Measurements from ENCODE around the gene CTTNBP2. TPM values are rescaled to one million over a fixed set of nuclear protein-coding genes. Genes with fewer than 3 reads are reported as not detected.

The CTTNBP2 gene
- polyA plus RNA-seq, 1 donor from 2014 or later: 53.5 TPM

DNA sequence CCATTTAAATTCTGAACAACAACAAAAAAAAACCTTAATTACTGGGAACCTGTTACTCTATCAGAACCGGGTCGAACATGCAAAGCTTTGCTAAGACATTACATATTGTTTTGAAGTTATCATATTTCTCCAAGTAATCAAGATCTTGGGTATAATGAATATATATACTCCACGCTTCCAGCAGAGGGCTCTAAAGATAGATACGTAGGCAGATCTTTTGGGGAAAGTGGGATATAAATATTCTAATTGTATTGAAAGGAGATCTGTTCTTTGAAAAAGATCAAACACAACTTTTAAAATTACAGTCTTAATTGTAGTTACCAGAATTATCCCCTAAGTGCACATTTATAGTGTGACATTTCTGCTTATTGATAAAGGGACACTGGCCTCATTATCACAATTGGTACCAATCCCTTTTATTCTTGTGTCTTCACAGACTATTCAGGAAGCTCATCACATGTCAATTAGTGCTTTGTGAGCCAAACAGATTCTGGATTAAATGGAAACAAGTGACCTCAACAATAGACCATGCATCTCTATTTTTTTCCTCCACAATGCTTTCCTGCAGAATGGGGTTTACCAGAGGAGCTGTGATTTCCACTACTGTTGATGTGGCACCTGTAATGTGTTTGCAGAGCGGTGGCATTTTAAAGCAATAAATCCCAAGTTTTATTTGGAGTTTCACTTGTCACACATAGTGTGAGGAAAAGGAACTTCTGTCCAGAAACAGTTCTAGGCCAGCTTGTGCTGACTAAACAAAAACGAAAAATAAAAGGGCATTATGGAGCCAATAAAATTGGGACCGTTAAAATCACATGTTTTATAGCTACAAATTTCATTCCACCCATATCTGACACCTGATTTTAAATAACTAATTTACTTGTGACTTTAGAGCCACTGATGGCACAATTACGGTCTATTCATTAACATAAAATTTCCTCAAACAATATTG is 122.4 kb downstream of the CTTNBP2 start:
- Histone ChIP-seq H3K9ac (ENCODE audit: low read length) (no peak overlapping the region), H3K9me3 (ENCODE audit: low read length) (no peaks in the 10 kb centered on the region), H3F3A (ENCODE audit: insufficient read depth, low read length, poor library complexity, severe bottlenecking) (no peaks in the 10 kb centered on the region), H3K36me3 (ENCODE audit: insufficient read depth, low read length) (peaks cover 4% of the 10 kb centered on the region), H3K27me3 (ENCODE audit: insufficient read depth, low read depth, low read length) (no peaks in the 10 kb centered on the region), H3K79me2 (replicated peaks; ENCODE audit: insufficient read depth, low read length) (no peaks in the 10 kb centered on the region), H3K4me3 (ENCODE audit: low read length) (no peak overlapping the region), H2AFZ (ENCODE audit: low read depth, low read length) (no peak overlapping the region), H3K27ac (ENCODE audit: low read length) (no peak overlapping the region), H3K9me2 (ENCODE audit: insufficient read depth, low read length) (no peaks in the 10 kb centered on the region), H3K4me2 (ENCODE audit: low read length) (no peak overlapping the region), H4K20me1 (ENCODE audit: insufficient read depth) (no peaks in the 10 kb centered on the region)
- TF ChIP-seq SMC3 (conservative IDR thresholded peaks at IDR 0.05; ENCODE audit: poor library complexity) (peak; percentile 84), RAD21 (conservative IDR thresholded peaks at IDR 0.05) (peak; percentile 75), EZH2 (IDR thresholded peaks at IDR 0.05; ENCODE audit: borderline replicate concordance, insufficient read depth, low read length, poor library complexity, severe bottlenecking) (no peak), EP300 (conservative IDR thresholded peaks at IDR 0.05; ENCODE audit: poor library complexity, severe bottlenecking) (no peak), MXI1 (conservative IDR thresholded peaks at IDR 0.05; ENCODE audit: poor library complexity, severe bottlenecking) (no peak), POLR2AphosphoS5 (IDR thresholded peaks at IDR 0.05) (no peak), TAF1 (IDR thresholded peaks at IDR 0.05; ENCODE audit: low read depth) (no peak)
- TF ChIP-seq, protein P1, sequence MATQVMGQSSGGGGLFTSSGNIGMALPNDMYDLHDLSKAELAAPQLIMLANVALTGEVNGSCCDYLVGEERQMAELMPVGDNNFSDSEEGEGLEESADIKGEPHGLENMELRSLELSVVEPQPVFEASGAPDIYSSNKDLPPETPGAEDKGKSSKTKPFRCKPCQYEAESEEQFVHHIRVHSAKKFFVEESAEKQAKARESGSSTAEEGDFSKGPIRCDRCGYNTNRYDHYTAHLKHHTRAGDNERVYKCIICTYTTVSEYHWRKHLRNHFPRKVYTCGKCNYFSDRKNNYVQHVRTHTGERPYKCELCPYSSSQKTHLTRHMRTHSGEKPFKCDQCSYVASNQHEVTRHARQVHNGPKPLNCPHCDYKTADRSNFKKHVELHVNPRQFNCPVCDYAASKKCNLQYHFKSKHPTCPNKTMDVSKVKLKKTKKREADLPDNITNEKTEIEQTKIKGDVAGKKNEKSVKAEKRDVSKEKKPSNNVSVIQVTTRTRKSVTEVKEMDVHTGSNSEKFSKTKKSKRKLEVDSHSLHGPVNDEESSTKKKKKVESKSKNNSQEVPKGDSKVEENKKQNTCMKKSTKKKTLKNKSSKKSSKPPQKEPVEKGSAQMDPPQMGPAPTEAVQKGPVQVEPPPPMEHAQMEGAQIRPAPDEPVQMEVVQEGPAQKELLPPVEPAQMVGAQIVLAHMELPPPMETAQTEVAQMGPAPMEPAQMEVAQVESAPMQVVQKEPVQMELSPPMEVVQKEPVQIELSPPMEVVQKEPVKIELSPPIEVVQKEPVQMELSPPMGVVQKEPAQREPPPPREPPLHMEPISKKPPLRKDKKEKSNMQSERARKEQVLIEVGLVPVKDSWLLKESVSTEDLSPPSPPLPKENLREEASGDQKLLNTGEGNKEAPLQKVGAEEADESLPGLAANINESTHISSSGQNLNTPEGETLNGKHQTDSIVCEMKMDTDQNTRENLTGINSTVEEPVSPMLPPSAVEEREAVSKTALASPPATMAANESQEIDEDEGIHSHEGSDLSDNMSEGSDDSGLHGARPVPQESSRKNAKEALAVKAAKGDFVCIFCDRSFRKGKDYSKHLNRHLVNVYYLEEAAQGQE (IDR thresholded peaks at IDR 0.05; ENCODE audit: borderline replicate concordance): no peak
- TF ChIP-seq, protein P2, sequence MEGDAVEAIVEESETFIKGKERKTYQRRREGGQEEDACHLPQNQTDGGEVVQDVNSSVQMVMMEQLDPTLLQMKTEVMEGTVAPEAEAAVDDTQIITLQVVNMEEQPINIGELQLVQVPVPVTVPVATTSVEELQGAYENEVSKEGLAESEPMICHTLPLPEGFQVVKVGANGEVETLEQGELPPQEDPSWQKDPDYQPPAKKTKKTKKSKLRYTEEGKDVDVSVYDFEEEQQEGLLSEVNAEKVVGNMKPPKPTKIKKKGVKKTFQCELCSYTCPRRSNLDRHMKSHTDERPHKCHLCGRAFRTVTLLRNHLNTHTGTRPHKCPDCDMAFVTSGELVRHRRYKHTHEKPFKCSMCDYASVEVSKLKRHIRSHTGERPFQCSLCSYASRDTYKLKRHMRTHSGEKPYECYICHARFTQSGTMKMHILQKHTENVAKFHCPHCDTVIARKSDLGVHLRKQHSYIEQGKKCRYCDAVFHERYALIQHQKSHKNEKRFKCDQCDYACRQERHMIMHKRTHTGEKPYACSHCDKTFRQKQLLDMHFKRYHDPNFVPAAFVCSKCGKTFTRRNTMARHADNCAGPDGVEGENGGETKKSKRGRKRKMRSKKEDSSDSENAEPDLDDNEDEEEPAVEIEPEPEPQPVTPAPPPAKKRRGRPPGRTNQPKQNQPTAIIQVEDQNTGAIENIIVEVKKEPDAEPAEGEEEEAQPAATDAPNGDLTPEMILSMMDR (IDR thresholded peaks at IDR 0.05; ENCODE audit: poor library complexity, severe bottlenecking): peak; percentile 74

DNA sequence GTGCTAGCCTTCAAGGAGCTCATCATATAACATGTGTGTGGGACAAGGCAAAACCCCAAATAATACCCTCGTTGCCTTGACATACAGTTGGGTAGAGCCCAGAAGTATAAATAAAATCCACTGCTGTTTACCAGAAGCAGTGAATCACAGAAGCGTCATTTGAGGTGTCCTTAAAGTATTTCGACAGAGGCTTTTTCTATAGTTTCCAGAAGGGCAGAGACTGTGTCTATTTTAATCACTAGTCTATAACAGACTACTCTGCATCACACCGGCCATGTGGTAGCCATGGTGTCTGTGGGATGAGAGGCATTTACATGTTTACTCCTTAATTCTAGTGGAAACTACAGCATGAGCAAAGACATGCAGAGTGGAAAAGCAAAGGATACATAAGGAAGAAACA is 131.3 kb downstream of the CTTNBP2 start:
- Histone ChIP-seq H3F3A (ENCODE audit: insufficient read depth, low read length, poor library complexity, severe bottlenecking) (no peaks in the 10 kb centered on the region), H2AFZ (ENCODE audit: low read depth, low read length) (no peak overlapping the region), H3K9ac (ENCODE audit: low read length) (no peak overlapping the region), H3K9me2 (ENCODE audit: insufficient read depth, low read length) (no peaks in the 10 kb centered on the region), H4K20me1 (ENCODE audit: insufficient read depth) (no peaks in the 10 kb centered on the region), H3K4me2 (ENCODE audit: low read length) (no peak overlapping the region), H3K9me3 (ENCODE audit: low read length) (no peaks in the 10 kb centered on the region), H3K36me3 (ENCODE audit: insufficient read depth, low read length) (peaks cover 16% of the 10 kb centered on the region), H3K27ac (ENCODE audit: low read length) (no peak overlapping the region), H3K27me3 (ENCODE audit: insufficient read depth, low read depth, low read length) (no peaks in the 10 kb centered on the region), H3K79me2 (replicated peaks; ENCODE audit: insufficient read depth, low read length) (no peaks in the 10 kb centered on the region), H3K4me3 (ENCODE audit: low read length) (no peak overlapping the region)
- TF ChIP-seq RAD21 (conservative IDR thresholded peaks at IDR 0.05) (no peak), POLR2AphosphoS5 (IDR thresholded peaks at IDR 0.05) (no peak), SMC3 (conservative IDR thresholded peaks at IDR 0.05; ENCODE audit: poor library complexity) (no peak), TAF1 (IDR thresholded peaks at IDR 0.05; ENCODE audit: low read depth) (no peak), MXI1 (conservative IDR thresholded peaks at IDR 0.05; ENCODE audit: poor library complexity, severe bottlenecking) (no peak), EZH2 (IDR thresholded peaks at IDR 0.05; ENCODE audit: borderline replicate concordance, insufficient read depth, low read length, poor library complexity, severe bottlenecking) (no peak)
- TF ChIP-seq, protein P2 (IDR thresholded peaks at IDR 0.05; ENCODE audit: poor library complexity, severe bottlenecking): no peak
- TF ChIP-seq, protein P1 (IDR thresholded peaks at IDR 0.05; ENCODE audit: borderline replicate concordance): no peak
